Activated CD4-positive, alpha-beta memory T cell treated with anti-CD3 and anti-CD28 coated beads, Interleukin-2, amount 10 ng/mL, durations not matched to agents 7 days and 5 days (primary cell): ENCODE measurements around the gene MGME1. TPM values are rescaled to one million over a fixed set of nuclear protein-coding genes. Genes with fewer than 3 reads are reported as not detected.

Experiments
- CTCF ChIA-PET: fragments of 350-600 bp; sonication (Branson Sonifier 250); formaldehyde crosslinking; loops from one replicate; lab custom pipeline; 2021; ENCODE audit warnings: antibody characterized with exemption, inconsistent platforms; lab: Charles Lee
- POLR2A ChIA-PET: fragments of 350-600 bp; sonication (Branson Sonifier 250); formaldehyde crosslinking; loops from one replicate; lab custom pipeline; 2021; ENCODE audit warnings: antibody characterized with exemption; lab: Charles Lee
- DNase-seq: peaks from one replicate; pipeline ENCODE4 v3.0.0-alpha.2; 2020
- H3K27ac Mint-ChIP-seq: one replicate; pipeline ENCODE4 v1.8.0; 2021; ENCODE audit warnings: mild to moderate bottlenecking, mixed read lengths
- H3K27me3 Mint-ChIP-seq: one replicate; pipeline ENCODE4 v1.8.0; 2021; ENCODE audit warnings: mixed read lengths
- H3K36me3 Mint-ChIP-seq: one replicate; pipeline ENCODE4 v1.8.0; 2021; ENCODE audit warnings: low read depth, mixed read lengths
- H3K4me1 Mint-ChIP-seq: one replicate; pipeline ENCODE4 v1.8.0; 2021; ENCODE audit warnings: mixed read lengths
- H3K4me3 Mint-ChIP-seq: one replicate; pipeline ENCODE4 v1.8.0; 2021; ENCODE audit warnings: mild to moderate bottlenecking, mixed read lengths
- H3K9me3 Mint-ChIP-seq: one replicate; pipeline ENCODE4 v1.8.0; 2021; ENCODE audit warnings: mixed read lengths
- total RNA-seq, 2 experiments: library from RNA; stranded (reverse); gene quantifications; one replicate each; pipeline ENCODE4 v1.2.3, GENCODE V29; 2021

Gene MGME1
- total RNA-seq, 2 experiments from 2014 or later, result 53.9 to 56.7 TPM

GRCh38 chr20:18003897-18004296 is 35.1 kb downstream of the MGME1 start:
- no peak overlapping the region for H3K27ac Mint-ChIP-seq
- CTCF ChIA-PET, result interaction anchor here (0.9 to 1.0 kb wide), 2 partner anchors 8 to 322 kb away, joined by 3 read pairs; partner anchors contain the start of gene RRBP1
- POLR2A ChIA-PET, result interaction anchor here (0.6 kb wide), 1 partner anchor 525 kb away, joined by 3 read pairs; no protein-coding TSS in a partner anchor

GRCh38 chr20:18004384-18005031 is 35.7 kb downstream of the MGME1 start:
- no peaks in the 10 kb centered on the region for H3K4me1 Mint-ChIP-seq
- no peaks in the 10 kb centered on the region for H3K27me3 Mint-ChIP-seq
- H3K27ac Mint-ChIP-seq, result no peak overlapping the region
- H3K4me3 Mint-ChIP-seq, result no peak overlapping the region
- H3K36me3 Mint-ChIP-seq, result no peaks in the 10 kb centered on the region
- DNase-seq, result no peak
- no peaks in the 10 kb centered on the region for H3K9me3 Mint-ChIP-seq
- CTCF ChIA-PET, result interaction anchor here (0.9 to 1.0 kb wide), 2 partner anchors 8 to 322 kb away, joined by 3 read pairs; partner anchors contain the start of gene RRBP1
- POLR2A ChIA-PET, result interaction anchor here (0.6 kb wide), 1 partner anchor 526 kb away, joined by 3 read pairs; no protein-coding TSS in a partner anchor

More at GRCh38 chr20:18003897-18004296, 35.1 kb downstream of the MGME1 start:
- no peak for DNase-seq
- Mint-ChIP-seq H3K27me3 (no peaks in the 10 kb centered on the region), H3K4me3 (no peak overlapping the region), H3K36me3 (no peaks in the 10 kb centered on the region), H3K4me1 (no peaks in the 10 kb centered on the region), H3K9me3 (no peaks in the 10 kb centered on the region)

GRCh38 chr20:18005170-18005989 is 36.6 kb downstream of the MGME1 start:
- H3K9me3 Mint-ChIP-seq, result no peaks in the 10 kb centered on the region
- CTCF ChIA-PET, result no interaction called here
- no peaks in the 10 kb centered on the region for H3K4me1 Mint-ChIP-seq

GRCh38 chr20:18005990-18006364 is 37.2 kb downstream of the MGME1 start:
- ChIA-PET POLR2A (no interaction called here), CTCF (no interaction called here)
- Mint-ChIP-seq H3K4me3 (no peak overlapping the region), H3K27ac (no peak overlapping the region), H3K27me3 (no peaks in the 10 kb centered on the region), H3K9me3 (no peaks in the 10 kb centered on the region), H3K36me3 (no peaks in the 10 kb centered on the region), H3K4me1 (no peaks in the 10 kb centered on the region)
- DNase-seq, result no peak

More at GRCh38 chr20:18005170-18005989, 36.6 kb downstream of the MGME1 start:
- DNase-seq, result no peak
- Mint-ChIP-seq H3K36me3 (no peaks in the 10 kb centered on the region), H3K27ac (no peak overlapping the region), H3K27me3 (no peaks in the 10 kb centered on the region), H3K4me3 (no peak overlapping the region)
- POLR2A ChIA-PET, result no interaction called here

GRCh38 chr20:18006684-18007083 is 37.9 kb downstream of the MGME1 start:
- Mint-ChIP-seq H3K36me3 (no peaks in the 10 kb centered on the region), H3K4me3 (no peak overlapping the region), H3K9me3 (no peaks in the 10 kb centered on the region), H3K27me3 (no peaks in the 10 kb centered on the region), H3K27ac (no peak overlapping the region), H3K4me1 (no peaks in the 10 kb centered on the region)
- POLR2A ChIA-PET, result no interaction called here
- CTCF ChIA-PET, result no interaction called here
- DNase-seq, result no peak

- ChIA-PET CTCF (no interaction called here), POLR2A (no interaction called here)
- H3K9me3 Mint-ChIP-seq, result no peaks in the 10 kb centered on the region
- H3K27me3 Mint-ChIP-seq, result no peaks in the 10 kb centered on the region
- H3K36me3 Mint-ChIP-seq, result no peaks in the 10 kb centered on the region
- no peaks in the 10 kb centered on the region for H3K4me1 Mint-ChIP-seq
- no peak overlapping the region for H3K27ac Mint-ChIP-seq
- no peak for DNase-seq
- H3K4me3 Mint-ChIP-seq, result no peak overlapping the region
Measured at GRCh38 chr20:18007534-18008292, 38.9 kb downstream of the MGME1 start.

- no peaks in the 10 kb centered on the region for H3K4me1 Mint-ChIP-seq
- H3K27ac Mint-ChIP-seq, result no peak overlapping the region
- DNase-seq, result no peak
- POLR2A ChIA-PET, result no interaction called here
- H3K36me3 Mint-ChIP-seq, result no peaks in the 10 kb centered on the region
- CTCF ChIA-PET, result no interaction called here
- H3K4me3 Mint-ChIP-seq, result no peak overlapping the region
- no peaks in the 10 kb centered on the region for H3K27me3 Mint-ChIP-seq
- H3K9me3 Mint-ChIP-seq, result no peaks in the 10 kb centered on the region
Measured at GRCh38 chr20:18009116-18009515, 40.3 kb downstream of the MGME1 start.

- no peak for DNase-seq
- H3K9me3 Mint-ChIP-seq, result no peaks in the 10 kb centered on the region
- POLR2A ChIA-PET, result no interaction called here
- no peaks in the 10 kb centered on the region for H3K27me3 Mint-ChIP-seq
- no peaks in the 10 kb centered on the region for H3K4me1 Mint-ChIP-seq
- H3K4me3 Mint-ChIP-seq, result no peak overlapping the region
- CTCF ChIA-PET, result no interaction called here
- H3K27ac Mint-ChIP-seq, result no peak overlapping the region
- no peaks in the 10 kb centered on the region for H3K36me3 Mint-ChIP-seq
Measured at GRCh38 chr20:18011482-18011881, 42.7 kb downstream of the MGME1 start.

GRCh38 chr20:18011951-18012645 is 43.3 kb downstream of the MGME1 start:
- no peaks in the 10 kb centered on the region for H3K36me3 Mint-ChIP-seq
- H3K4me1 Mint-ChIP-seq, result no peaks in the 10 kb centered on the region
- CTCF ChIA-PET, result no interaction called here
- H3K9me3 Mint-ChIP-seq, result no peaks in the 10 kb centered on the region
- no peak for DNase-seq
- H3K27me3 Mint-ChIP-seq, result no peaks in the 10 kb centered on the region
- no peak overlapping the region for H3K4me3 Mint-ChIP-seq
- POLR2A ChIA-PET, result no interaction called here
- no peak overlapping the region for H3K27ac Mint-ChIP-seq

GRCh38 chr20:18012901-18013300 is 44.1 kb downstream of the MGME1 start:
- no peaks in the 10 kb centered on the region for H3K4me1 Mint-ChIP-seq
- no peak overlapping the region for H3K27ac Mint-ChIP-seq
- H3K27me3 Mint-ChIP-seq, result no peaks in the 10 kb centered on the region
- CTCF ChIA-PET, result no interaction called here
- POLR2A ChIA-PET, result no interaction called here
- H3K36me3 Mint-ChIP-seq, result no peaks in the 10 kb centered on the region
- no peak for DNase-seq
- no peaks in the 10 kb centered on the region for H3K9me3 Mint-ChIP-seq
- H3K4me3 Mint-ChIP-seq, result no peak overlapping the region

- DNase-seq, result no peak
- Mint-ChIP-seq H3K4me1 (no peaks in the 10 kb centered on the region), H3K27ac (no peak overlapping the region), H3K36me3 (no peaks in the 10 kb centered on the region), H3K9me3 (no peaks in the 10 kb centered on the region), H3K27me3 (peaks cover 2% of the 10 kb centered on the region), H3K4me3 (no peak overlapping the region)
- ChIA-PET CTCF (interaction anchor here (0.6 kb wide), 1 partner anchor 146 kb away, joined by 3 read pairs; no protein-coding TSS in a partner anchor), POLR2A (no interaction called here)
Measured at GRCh38 chr20:18014411-18014810, 45.6 kb downstream of the MGME1 start.

GRCh38 chr20:18016772-18017171 is 48.0 kb downstream of the MGME1 start:
- Mint-ChIP-seq H3K27ac (no peak overlapping the region), H3K9me3 (no peaks in the 10 kb centered on the region), H3K27me3 (peaks cover 2% of the 10 kb centered on the region), H3K4me3 (no peak overlapping the region), H3K36me3 (no peaks in the 10 kb centered on the region), H3K4me1 (no peaks in the 10 kb centered on the region)
- ChIA-PET POLR2A (interaction anchor here (1.4 kb wide), 1 partner anchor 16 kb away, joined by 3 read pairs; no protein-coding TSS in a partner anchor), CTCF (interaction anchor here (0.6 kb wide), 1 partner anchor 34 kb away, joined by 3 read pairs; no protein-coding TSS in a partner anchor)
- no peak for DNase-seq
